Ovary (tissue), 9 donors: ENCODE results near the gene DBI. TPM values are rescaled to one million over a fixed set of nuclear protein-coding genes. Genes with fewer than 3 reads are reported as not detected.
A peak's percentile ranks its signal among the peaks of the same experiment; 100 is the strongest.

ENCODE experiments used
- DNase-seq, 5 donors: peaks; one replicate each; pipeline ENCODE4 v3.0.0-alpha.2; 2019 to 2020
- H3K27ac ChIP-seq, 2 donors: fragments of 200-600 bp; one replicate each; pipeline versions ENCODE4 v1.5.1 to v1.8.0; 2019 to 2022
- H3K27me3 ChIP-seq: fragments of 200-600 bp; one replicate; pipeline ENCODE4 v1.8.0; 2022
- H3K36me3 ChIP-seq: fragments of 200-600 bp; sonication (generic); one replicate; pipeline ENCODE4 v1.5.1; 2019
- H3K4me1 ChIP-seq: one replicate; pipeline ENCODE4 v1.8.1; 2013; ENCODE audit warnings: mild to moderate bottlenecking, moderate library complexity; ENCODE audit not compliant: insufficient read depth
- H3K4me3 ChIP-seq: fragments of 200-600 bp; sonication (generic); one replicate; pipeline ENCODE4 v1.5.1; 2017
- H3K9me3 ChIP-seq, 2 donors: fragments of 200-600 bp in 1 of 2; sonication (generic) in 1 of 2; one replicate each; pipeline versions ENCODE4 v1.5.1 to v1.8.1; 2013 to 2019; ENCODE audit warnings: mild to moderate bottlenecking in 1 of 2, moderate library complexity in 1 of 2
- CTCF ChIP-seq, 3 donors: fragments of 450-650 bp in 2 of 3; fragments of 200-600 bp in 1 of 3; IDR thresholded peaks; one replicate each; pipeline versions ENCODE4 v1.5.1 to v1.8.0; 2016 to 2022; ENCODE audit warnings: antibody characterized with exemption in 3 of 3, mild to moderate bottlenecking in 1 of 3
- EP300 ChIP-seq: sonication (generic); formaldehyde crosslinking; IDR thresholded peaks from one replicate; pipeline ENCODE4 v1.6.1; 2017; ENCODE audit warnings: antibody characterized with exemption
- POLR2A ChIP-seq: fragments of 450-650 bp; IDR thresholded peaks from one replicate; pipeline ENCODE4 v1.6.1; 2017; ENCODE audit warnings: antibody characterized with exemption, mild to moderate bottlenecking, moderate library complexity
- WGBS, 3 donors: extraction: QIAGEN DNeasy Blood & Tissue Kit in 1 of 3; methylation state at CpG; one replicate each; pipeline versions ENCODE4 v1.1.5 to v1.1.7; 2013 to 2017; 5-methylcytosine and 5-hydroxymethylcytosine counted together
- intact Hi-C, 4 donors: fragments of 100-400 bp; cut with DNase I; formaldehyde crosslinking; loops; one replicate each; pipeline versions ENCODE4 v1.11.0 to v1.15.1; 2022 to 2023
- polyA plus RNA-seq, 2 donors: library from polyadenylated mRNA; stranded (reverse); fragments of 200-250 nt in 1 of 2; fragments of 350-450 nt in 1 of 2; fragmentation: Illumina TruSeq in 1 of 2; extraction: RNeasy Lipid Tissue Mini Kit (QIAGEN cat#74804) in 1 of 2; gene quantifications; one replicate each; pipeline ENCODE4 v1.2.3, GENCODE V29; 2013 to 2014
- total RNA-seq, 7 donors: library from RNA; depleted of rRNA in 2 of 7; stranded (reverse); fragments of >200 nt in 2 of 7; fragmentation: NEBNext Ultra II Directional in 3 of 7; extraction: Animal tissue kit (Norgen Biotek cat#: 25700) in 3 of 7; gene quantifications; one replicate each; pipeline versions ENCODE4 v1.1.0 to v1.2.4, GENCODE V29; 2016 to 2023
- donor health status: DM: no; HTN: no; CAD: no; lungs with moderate emphysema.
- donor health status: DM: no; HTN: no; CAD: no.
- donor health status: Bipolar disorder and iron deficiency.
- donor health status: DM: yes; HTN: yes; CAD: no.
- donor health status: DM: no; HTN: no; CAD: no.
- donor health status: DM: yes; HTN: yes; CAD: no.

DBI gene
- total and polyA plus RNA-seq, 9 donors, result 35.5 to 243 (median 49.8) TPM

- Histone ChIP-seq H3K4me1 (peaks cover 4% of the 10 kb centered on the region), H3K9me3 (no peaks in the 10 kb centered on the region), H3K36me3 (no peaks in the 10 kb centered on the region), H3K4me3 (no peak overlapping the region), H3K27me3 (no peaks in the 10 kb centered on the region), H3K27ac (no peak overlapping the region)
- WGBS, 3 donors, result 79 to 89% (median 81%) methylated on average over 6 of the region's 6 CpGs
- DNase-seq, result no peak
- intact Hi-C loops, result no loop called here
- TF ChIP-seq EP300 (no peak), CTCF (IDR thresholded peaks at IDR 0.05) (no peak), POLR2A (no peak)
These were observed 16.8 kb downstream of the DBI start for GRCh38 chr2:119383410-119384140.

- Histone ChIP-seq H3K4me1 (peaks cover 10% of the 10 kb centered on the region), H3K27me3 (no peaks in the 10 kb centered on the region), H3K9me3 (no peaks in the 10 kb centered on the region), H3K36me3 (no peaks in the 10 kb centered on the region), H3K4me3 (no peak overlapping the region), H3K27ac (no peak overlapping the region)
- intact Hi-C loops, result no loop called here
- TF ChIP-seq POLR2A (no peak), CTCF (IDR thresholded peaks at IDR 0.05) (no peak), EP300 (no peak)
- DNase-seq, result no peak
- WGBS, 3 donors, result 82 to 89% (median 85%) methylated on average over 4 of the region's 4 CpGs
These were observed 18.2 kb downstream of the DBI start for GRCh38 chr2:119384971-119385370.

GRCh38 chr2:119385466-119385865, 18.7 kb downstream of the DBI start:
- Histone ChIP-seq H3K36me3 (no peaks in the 10 kb centered on the region), H3K4me3 (no peak overlapping the region), H3K9me3 (no peaks in the 10 kb centered on the region), H3K27ac (no peak overlapping the region), H3K27me3 (no peaks in the 10 kb centered on the region), H3K4me1 (peaks cover 10% of the 10 kb centered on the region)
- intact Hi-C loops, result no loop called here
- 88 to 94% (median 91%) methylated on average over 3 of the region's 3 CpGs for WGBS, 3 donors
- TF ChIP-seq EP300 (no peak), POLR2A (no peak)
- no peak for DNase-seq

DNA sequence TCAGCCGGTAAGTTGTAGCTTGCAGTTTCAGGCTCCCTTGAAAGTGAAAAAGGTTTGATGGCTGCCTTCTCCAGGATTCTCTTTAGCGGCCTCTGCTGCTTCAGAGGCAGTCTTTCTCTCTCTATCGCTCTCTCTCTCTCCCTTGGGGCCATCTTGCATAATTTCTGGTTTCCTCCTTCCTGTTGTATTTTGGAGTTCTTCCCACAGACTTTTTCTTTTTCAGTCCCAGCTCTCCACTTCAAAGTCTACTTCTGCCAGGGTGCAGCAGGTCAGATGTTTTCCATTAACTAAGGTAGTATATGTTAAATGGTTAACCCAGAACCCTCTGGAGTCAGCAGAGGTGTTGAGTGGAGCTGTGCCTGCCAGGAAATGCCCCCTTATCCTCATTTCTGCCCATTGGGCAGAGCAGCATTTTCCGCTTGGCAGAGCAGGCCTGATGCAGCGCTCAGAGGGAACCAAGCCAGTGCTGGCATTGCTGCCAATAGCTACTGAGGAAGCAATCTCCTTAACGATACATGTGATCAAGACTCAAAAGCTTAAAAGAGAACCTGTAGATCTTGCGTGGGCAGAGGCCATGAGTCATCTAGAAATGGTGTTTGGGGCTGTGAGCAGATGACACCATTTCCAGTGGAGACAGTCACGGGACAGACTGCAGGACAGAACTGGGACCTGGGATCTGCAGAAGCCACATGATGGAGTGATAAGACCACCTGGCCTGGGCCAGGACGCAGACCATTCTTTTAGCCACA, 20.8 kb downstream of the DBI start:
- H3K27me3 ChIP-seq, result no peaks in the 10 kb centered on the region
- no peak overlapping the region for H3K4me3 ChIP-seq
- no peaks in the 10 kb centered on the region for H3K9me3 ChIP-seq
- DNase-seq, result peak; percentile 31 to 71 (median 60)
- 41 to 52% (median 46%) methylated on average over 9 of the region's 9 CpGs for WGBS, 3 donors
- no peaks in the 10 kb centered on the region for H3K36me3 ChIP-seq
- no peak for TF ChIP-seq POLR2A
- peaks cover 10% of the 10 kb centered on the region for H3K4me1 ChIP-seq
- intact Hi-C loops, result no loop called here
- H3K27ac ChIP-seq, result no peak overlapping the region

DNA sequence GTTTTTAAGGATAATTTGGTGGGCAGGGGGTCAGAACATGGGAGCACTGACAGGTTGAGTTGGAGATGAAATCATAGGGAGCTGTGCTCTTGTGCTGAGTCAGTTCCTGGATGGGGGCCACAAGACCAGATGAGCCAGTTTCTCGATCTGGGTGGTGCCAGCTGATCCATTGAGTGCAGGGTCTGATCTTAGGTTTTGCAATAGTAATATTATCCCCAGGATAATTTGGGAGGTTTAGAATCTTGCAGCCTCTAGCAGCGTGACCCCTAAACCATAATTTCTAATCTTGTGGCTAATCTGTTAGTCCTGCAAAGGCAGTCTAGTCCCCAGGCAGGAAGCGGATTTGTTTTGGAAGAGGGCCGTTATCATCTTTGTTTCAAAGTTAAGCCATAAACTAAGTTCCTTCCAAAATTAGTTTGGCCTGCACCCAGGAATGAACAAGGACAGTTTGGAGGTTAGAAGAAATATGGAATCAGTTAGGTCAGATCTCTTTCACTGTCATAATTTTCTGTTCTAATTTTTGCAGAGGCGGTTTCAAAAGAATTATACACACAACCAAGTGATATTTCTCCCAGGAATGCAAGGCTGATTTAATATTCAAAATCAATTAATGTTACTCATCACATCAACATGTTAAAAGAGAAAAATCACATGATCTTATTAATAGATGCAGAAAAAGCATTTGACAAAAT, 23.0 kb downstream of the DBI start:
- Histone ChIP-seq H3K27ac (no peak overlapping the region), H3K36me3 (no peaks in the 10 kb centered on the region), H3K9me3 (no peaks in the 10 kb centered on the region), H3K27me3 (no peaks in the 10 kb centered on the region), H3K4me1 (peaks cover 10% of the 10 kb centered on the region), H3K4me3 (no peak overlapping the region)
- intact Hi-C loops, result no loop called here
- peak; percentile 56 to 76 (median 68) for DNase-seq
- TF ChIP-seq POLR2A, result no peak
- TF ChIP-seq CTCF (IDR thresholded peaks at IDR 0.05), result no peak
- TF ChIP-seq EP300, result no peak
- 2 to 11% (median 5%) methylated on average over 5 of the region's 5 CpGs for WGBS, 3 donors
